ENCODE measurements around the gene VAPA. TPM values are rescaled to one million over a fixed set of nuclear protein-coding genes. Genes with fewer than 3 reads are reported as not detected.

Gene VAPA
- total and polyA plus RNA-seq, 10 of the 15 experiments (the other 5 are each of a cell fraction or from before 2014, with no cell fraction given), result 70.9 to 252 (median 166) TPM

DNA sequence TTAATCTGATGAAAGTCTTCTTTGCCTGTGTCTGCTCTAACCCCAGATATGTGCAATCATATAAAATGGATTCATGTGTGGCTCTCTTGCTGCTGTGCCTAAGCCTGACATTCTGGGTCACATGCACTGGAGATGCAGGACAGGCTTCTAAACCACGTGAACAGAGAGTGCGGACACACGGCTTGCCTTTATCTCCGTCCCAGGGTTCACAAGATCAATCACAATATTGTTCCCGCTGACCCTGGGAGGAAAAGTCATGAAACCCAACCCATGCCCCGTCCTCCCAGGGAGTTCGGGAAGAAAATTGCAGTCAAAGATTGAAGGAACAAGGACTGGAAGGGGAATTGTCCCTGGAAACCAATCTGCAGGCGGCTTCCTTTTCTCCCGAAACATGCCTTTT lies 74.8 kb downstream of the VAPA start (continued):
- TF ChIP-seq, protein P1, sequence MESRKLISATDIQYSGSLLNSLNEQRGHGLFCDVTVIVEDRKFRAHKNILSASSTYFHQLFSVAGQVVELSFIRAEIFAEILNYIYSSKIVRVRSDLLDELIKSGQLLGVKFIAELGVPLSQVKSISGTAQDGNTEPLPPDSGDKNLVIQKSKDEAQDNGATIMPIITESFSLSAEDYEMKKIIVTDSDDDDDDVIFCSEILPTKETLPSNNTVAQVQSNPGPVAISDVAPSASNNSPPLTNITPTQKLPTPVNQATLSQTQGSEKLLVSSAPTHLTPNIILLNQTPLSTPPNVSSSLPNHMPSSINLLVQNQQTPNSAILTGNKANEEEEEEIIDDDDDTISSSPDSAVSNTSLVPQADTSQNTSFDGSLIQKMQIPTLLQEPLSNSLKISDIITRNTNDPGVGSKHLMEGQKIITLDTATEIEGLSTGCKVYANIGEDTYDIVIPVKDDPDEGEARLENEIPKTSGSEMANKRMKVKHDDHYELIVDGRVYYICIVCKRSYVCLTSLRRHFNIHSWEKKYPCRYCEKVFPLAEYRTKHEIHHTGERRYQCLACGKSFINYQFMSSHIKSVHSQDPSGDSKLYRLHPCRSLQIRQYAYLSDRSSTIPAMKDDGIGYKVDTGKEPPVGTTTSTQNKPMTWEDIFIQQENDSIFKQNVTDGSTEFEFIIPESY (IDR thresholded peaks at IDR 0.05), result no peak
- TF ChIP-seq NFIC (IDR thresholded peaks at IDR 0.05; ENCODE audit: low read depth, low read length) (no peak), TARDBP (IDR thresholded peaks at IDR 0.05; ENCODE audit: borderline replicate concordance) (no peak), NBN (IDR thresholded peaks at IDR 0.05) (no peak), GATAD2B (conservative IDR thresholded peaks at IDR 0.05; ENCODE audit: low read depth) (no peak), PAX5 (IDR thresholded peaks at IDR 0.05; ENCODE audit: borderline replicate concordance, low read depth, low read length) (no peak), ZNF274 (IDR thresholded peaks at IDR 0.05; ENCODE audit: insufficient read depth, insufficient read length) (no peak), SMARCA5 (IDR thresholded peaks at IDR 0.05) (no peak), NR2C2 (IDR thresholded peaks at IDR 0.05; ENCODE audit: borderline replicate concordance, control insufficient read depth, insufficient read length, low read depth) (no peak)
- TF ChIP-seq, protein P2, sequence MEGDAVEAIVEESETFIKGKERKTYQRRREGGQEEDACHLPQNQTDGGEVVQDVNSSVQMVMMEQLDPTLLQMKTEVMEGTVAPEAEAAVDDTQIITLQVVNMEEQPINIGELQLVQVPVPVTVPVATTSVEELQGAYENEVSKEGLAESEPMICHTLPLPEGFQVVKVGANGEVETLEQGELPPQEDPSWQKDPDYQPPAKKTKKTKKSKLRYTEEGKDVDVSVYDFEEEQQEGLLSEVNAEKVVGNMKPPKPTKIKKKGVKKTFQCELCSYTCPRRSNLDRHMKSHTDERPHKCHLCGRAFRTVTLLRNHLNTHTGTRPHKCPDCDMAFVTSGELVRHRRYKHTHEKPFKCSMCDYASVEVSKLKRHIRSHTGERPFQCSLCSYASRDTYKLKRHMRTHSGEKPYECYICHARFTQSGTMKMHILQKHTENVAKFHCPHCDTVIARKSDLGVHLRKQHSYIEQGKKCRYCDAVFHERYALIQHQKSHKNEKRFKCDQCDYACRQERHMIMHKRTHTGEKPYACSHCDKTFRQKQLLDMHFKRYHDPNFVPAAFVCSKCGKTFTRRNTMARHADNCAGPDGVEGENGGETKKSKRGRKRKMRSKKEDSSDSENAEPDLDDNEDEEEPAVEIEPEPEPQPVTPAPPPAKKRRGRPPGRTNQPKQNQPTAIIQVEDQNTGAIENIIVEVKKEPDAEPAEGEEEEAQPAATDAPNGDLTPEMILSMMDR (IDR thresholded peaks at IDR 0.05 in 2 of 3, conservative IDR thresholded peaks at IDR 0.05 in 1 of 3; ENCODE audit: control insufficient read depth in 2 of 3, extremely low read depth in 1 of 3, insufficient read depth in 1 of 3, low read depth in 3 of 3, low read length in 3 of 3), result no peak

DNA sequence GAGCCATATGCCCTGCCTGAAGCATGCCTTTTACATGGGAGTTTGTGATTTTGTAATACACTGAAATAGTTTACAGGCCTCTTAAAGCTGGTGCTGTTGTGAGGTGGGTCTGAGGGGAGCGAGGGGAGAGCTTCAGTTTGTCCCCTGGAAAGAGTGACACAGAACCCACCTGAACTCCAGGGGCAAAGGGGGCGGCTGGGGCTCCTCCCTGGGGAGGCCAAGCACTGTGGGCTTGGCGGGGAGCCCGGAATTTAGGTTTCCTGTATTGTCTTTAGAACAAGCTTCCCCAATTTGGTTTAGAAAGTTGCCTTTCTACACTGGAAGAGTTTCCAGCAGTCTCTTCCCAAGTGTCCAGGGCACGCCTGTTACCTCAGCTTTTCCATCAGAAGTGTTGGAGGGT lies 75.7 kb downstream of the VAPA start:
- no peaks in the 10 kb centered on the region for H3K79me2 ChIP-seq (ENCODE audit: control insufficient read depth, insufficient read depth, low read length)
- H3K27ac ChIP-seq (ENCODE audit: control insufficient read depth, insufficient read depth), result no peak overlapping the region
- FAIRE-seq (no peak), ATAC-seq (no peak), DNase-seq (ENCODE audit: low read depth, low spot score) (no peak)
- ChIA-PET CTCF (no interaction called here), SMC1A (ENCODE audit: uncharacterized antibody, unreplicated experiment) (interaction anchor here (1.5 kb wide), 2 partner anchors 16 to 18 kb away, joined by 3 to 4 read pairs; no protein-coding TSS in a partner anchor), POLR2A (no interaction called here), RAD21 (ENCODE audit: unreplicated experiment) (no interaction called here)
- intact Hi-C loops (cut with micrococcal nuclease; ENCODE audit: unreplicated experiment), result no loop called here
- TF ChIP-seq, protein P2 (IDR thresholded peaks at IDR 0.05 in 2 of 3, conservative IDR thresholded peaks at IDR 0.05 in 1 of 3; ENCODE audit: control insufficient read depth in 2 of 3, extremely low read depth in 1 of 3, insufficient read depth in 1 of 3, low read depth in 3 of 3, low read length in 3 of 3), result no peak
- no peak for TF ChIP-seq DPF2 (IDR thresholded peaks at IDR 0.05)
- TF ChIP-seq MEF2A (IDR thresholded peaks at IDR 0.05; ENCODE audit: insufficient read depth, low read depth, low read length), result no peak
- no peak for TF ChIP-seq TAF1 (IDR thresholded peaks at IDR 0.05; ENCODE audit: borderline replicate concordance, low read depth, low read length)
- no peak for TF ChIP-seq SP1 (IDR thresholded peaks at IDR 0.05; ENCODE audit: low read depth, low read length)
- no peak for TF ChIP-seq SIX5 (IDR thresholded peaks at IDR 0.05; ENCODE audit: low read depth, low read length, severe bottlenecking)
- TF ChIP-seq HDAC2 (IDR thresholded peaks at IDR 0.05), result no peak
- no peak overlapping the region for H3K4me3 ChIP-seq
- no peaks in the 10 kb centered on the region for H3K36me3 ChIP-seq (ENCODE audit: control insufficient read depth in 2 of 2, insufficient read depth in 2 of 2, low read length in 1 of 2)
- no peak overlapping the region for H2AFZ ChIP-seq (ENCODE audit: control insufficient read depth, low read depth, low read length)
- 2% methylated on average over 5 of the region's 5 CpGs for WGBS (ENCODE audit: insufficient coverage, insufficient replicate concordance, low lambda C conversion rate, missing lambda C conversion rate)
- no peak overlapping the region for H3K9ac ChIP-seq (ENCODE audit: control insufficient read depth, insufficient read depth, low read length)
- no peaks in the 10 kb centered on the region; a peak in 1 of 4 replicates for H3K27me3 ChIP-seq (replicated peaks in 1 of 2; ENCODE audit: control insufficient read depth in 2 of 2, insufficient read depth in 2 of 2, low read length in 1 of 2)
- H3K9me3 ChIP-seq (replicated peaks; ENCODE audit: control insufficient read depth, insufficient read depth, low read length), result no peaks in the 10 kb centered on the region
- no TSS peak for BruUV-seq (replicated peaks)
- H3K4me2 ChIP-seq (ENCODE audit: control insufficient read depth, insufficient read depth), result no peak overlapping the region
- H4K20me1 ChIP-seq (ENCODE audit: control insufficient read depth, insufficient read depth), result no peaks in the 10 kb centered on the region
- in situ Hi-C loops (cut with MboI), result no loop called here
- H3K4me1 ChIP-seq (ENCODE audit: control insufficient read depth, insufficient read depth, low read length), result no peaks in the 10 kb centered on the region

Data from GM12878 (cell line).